IPS DF 6.9 (cell line): Measurements from ENCODE around the gene DIS3L2.

ENCODE experiments used
- DNase-seq: peaks from one replicate; pipeline ENCODE4 v3.0.0-alpha.2; 2013; ENCODE audit warnings: low read depth, low spot score
- H3K27ac ChIP-seq: one replicate; pipeline ENCODE4 v1.5.1; 2013; ENCODE audit warnings: low read length, control low read depth
- H3K27me3 ChIP-seq: 2 replicates; pipeline ENCODE4 v1.6.1; 2013; ENCODE audit warnings: mild to moderate bottlenecking, low read length; ENCODE audit not compliant: control insufficient read depth, insufficient read depth
- H3K36me3 ChIP-seq: 2 replicates; pipeline ENCODE4 v1.6.1; 2013; ENCODE audit warnings: low read length; ENCODE audit not compliant: control insufficient read depth, insufficient read depth
- H3K4me1 ChIP-seq: 2 replicates; pipeline ENCODE4 v1.6.1; 2013; ENCODE audit warnings: low read length; ENCODE audit not compliant: control insufficient read depth, insufficient read depth
- H3K4me3 ChIP-seq: 2 replicates; pipeline ENCODE4 v1.5.1; 2013; ENCODE audit warnings: mild to moderate bottlenecking, low read length
- H3K9me3 ChIP-seq: 2 replicates; pipeline ENCODE4 v1.6.1; 2013; ENCODE audit warnings: low read length, inconsistent platforms; ENCODE audit not compliant: control insufficient read depth, insufficient read depth
- WGBS: extraction: QIAGEN DNeasy Blood & Tissue Kit; methylation state at CpG from one replicate; pipeline ENCODE4 v1.1.7; 2013; ENCODE audit warnings: mixed read lengths, missing lambda C conversion rate; ENCODE audit not compliant: insufficient read length, insufficient coverage; 5-methylcytosine and 5-hydroxymethylcytosine counted together

DIS3L2 gene

DNA sequence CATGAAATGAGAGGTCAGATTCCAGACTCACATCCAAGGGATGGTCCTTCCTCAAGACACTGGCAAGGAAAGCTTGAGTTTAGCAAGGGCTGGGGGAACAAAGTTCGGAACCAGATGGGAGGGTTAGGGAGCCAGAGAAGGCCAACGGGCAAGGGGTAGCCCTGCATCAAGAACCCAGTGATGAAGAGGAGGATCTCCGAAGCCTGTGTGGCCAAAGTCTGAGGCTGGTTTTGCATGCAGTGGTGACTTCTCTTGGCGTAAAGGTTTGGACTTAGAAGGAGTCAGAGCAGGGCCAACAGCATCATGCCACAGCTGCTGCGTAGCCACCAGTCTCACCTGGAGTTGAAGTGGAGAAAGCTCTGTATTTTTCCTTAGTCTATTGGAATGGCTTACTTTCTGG is 293.5 kb downstream of the DIS3L2 start:
- Histone ChIP-seq H3K27me3 (no peaks in the 10 kb centered on the region), H3K4me3 (no peak overlapping the region), H3K36me3 (no peaks in the 10 kb centered on the region), H3K9me3 (no peaks in the 10 kb centered on the region; the same call in 1 of the 2 replicates), H3K4me1 (no peaks in the 10 kb centered on the region), H3K27ac (no peak overlapping the region)
- WGBS: no CpG with 5 or more reads among the region's 5 CpGs
- DNase-seq: no peak

DNA sequence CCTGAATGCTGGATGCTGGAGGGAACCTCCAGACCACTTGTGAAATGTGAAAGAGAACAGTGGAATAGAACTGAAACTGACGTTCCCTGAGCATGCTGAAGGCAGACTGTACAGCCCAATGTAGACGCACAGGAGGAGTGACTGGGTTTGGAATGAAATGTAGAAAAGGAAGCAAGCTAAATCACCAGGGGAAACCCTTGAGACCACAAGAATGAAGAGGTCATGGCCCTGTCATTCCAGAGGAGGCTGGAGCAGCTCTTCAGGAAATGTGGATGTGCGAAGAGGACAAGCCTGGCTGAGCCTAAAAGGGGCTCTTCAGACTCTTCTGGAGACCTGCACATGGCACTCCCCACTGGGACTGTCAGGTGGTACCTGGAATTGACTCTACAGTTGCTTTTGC is 298.6 kb downstream of the DIS3L2 start:
- no peak overlapping the region for H3K4me3 ChIP-seq
- H3K27me3 ChIP-seq: no peaks in the 10 kb centered on the region
- no peaks in the 10 kb centered on the region; the same call in 1 of the 2 replicates for H3K9me3 ChIP-seq
- H3K27ac ChIP-seq: no peak overlapping the region
- no peak for DNase-seq
- H3K36me3 ChIP-seq: no peaks in the 10 kb centered on the region
- no peaks in the 10 kb centered on the region for H3K4me1 ChIP-seq
- WGBS: no CpG with 5 or more reads among the region's 3 CpGs

DNA sequence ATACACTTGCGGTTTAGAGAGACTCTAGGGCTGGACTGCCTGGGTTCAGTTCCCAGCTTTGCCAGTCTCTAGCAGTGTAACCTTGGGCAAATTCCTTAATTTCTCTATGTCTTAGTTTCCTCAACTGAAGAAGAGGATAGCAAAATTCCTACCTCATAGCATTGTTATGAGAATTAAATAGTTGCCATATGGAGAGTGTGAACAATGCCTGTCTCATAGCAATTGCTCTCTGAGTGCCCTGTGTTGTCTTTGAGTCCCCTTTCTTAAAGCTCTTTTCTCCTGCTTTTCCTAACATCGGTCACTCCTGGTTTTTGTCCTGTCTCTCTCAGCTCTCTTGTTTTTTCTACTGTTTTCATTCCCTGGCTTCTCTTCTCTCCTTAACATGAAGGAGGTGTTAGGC is 300.3 kb downstream of the DIS3L2 start:
- Histone ChIP-seq H3K27ac (no peak overlapping the region), H3K27me3 (no peaks in the 10 kb centered on the region), H3K4me3 (no peak overlapping the region), H3K36me3 (no peaks in the 10 kb centered on the region), H3K9me3 (no peaks in the 10 kb centered on the region), H3K4me1 (no peaks in the 10 kb centered on the region)
- no CpG with 5 or more reads among the region's 2 CpGs for WGBS
- DNase-seq: no peak

DNA sequence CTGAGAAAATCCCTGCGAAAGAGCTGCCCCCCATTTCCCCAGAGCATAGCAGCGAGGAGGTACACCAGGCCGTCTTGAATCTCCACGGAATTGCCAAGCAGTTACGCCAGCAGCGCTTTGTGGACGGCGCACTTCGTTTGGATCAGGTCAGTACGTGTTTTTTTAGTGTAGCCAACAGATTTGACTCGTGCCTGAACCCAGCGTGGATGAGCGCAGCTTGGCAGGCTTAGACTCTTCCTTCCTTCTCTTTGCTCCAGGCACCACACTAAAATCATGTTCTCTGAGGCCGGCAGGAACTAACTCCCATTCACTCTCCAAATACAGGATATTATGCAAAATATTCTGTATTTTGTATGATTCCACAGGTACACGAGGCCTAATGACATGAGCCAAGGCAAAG is 301.8 kb downstream of the DIS3L2 start:
- H3K27ac ChIP-seq: no peak overlapping the region
- WGBS: no CpG with 5 or more reads among the region's 15 CpGs
- H3K9me3 ChIP-seq: no peaks in the 10 kb centered on the region
- no peak for DNase-seq
- no peaks in the 10 kb centered on the region for H3K27me3 ChIP-seq
- no peaks in the 10 kb centered on the region for H3K4me1 ChIP-seq
- no peaks in the 10 kb centered on the region for H3K36me3 ChIP-seq
- no peak overlapping the region for H3K4me3 ChIP-seq

DNA sequence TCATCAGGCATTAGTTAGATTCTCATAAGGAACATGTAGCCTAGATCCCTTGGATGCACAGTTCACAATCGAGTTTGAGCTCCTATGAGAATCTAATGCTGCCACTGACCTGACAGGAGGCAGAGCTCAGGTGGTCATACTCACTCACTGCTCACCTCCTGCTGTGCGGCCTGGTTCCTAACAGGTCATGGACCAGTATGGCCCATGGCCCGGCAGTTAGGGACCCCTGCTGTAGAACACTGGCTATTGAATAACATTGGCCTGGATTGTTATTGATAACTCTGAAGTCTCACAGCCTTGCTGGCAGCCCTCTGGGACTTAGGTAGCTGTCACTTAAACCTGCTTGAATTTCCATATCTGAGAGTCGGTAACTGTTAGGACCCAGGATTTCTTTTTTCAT is 302.6 kb downstream of the DIS3L2 start:
- Histone ChIP-seq H3K4me1 (no peaks in the 10 kb centered on the region), H3K36me3 (no peaks in the 10 kb centered on the region), H3K9me3 (no peaks in the 10 kb centered on the region), H3K4me3 (no peak overlapping the region), H3K27ac (no peak overlapping the region), H3K27me3 (no peaks in the 10 kb centered on the region)
- no CpG with 5 or more reads among the region's 4 CpGs for WGBS
- no peak for DNase-seq

DNA sequence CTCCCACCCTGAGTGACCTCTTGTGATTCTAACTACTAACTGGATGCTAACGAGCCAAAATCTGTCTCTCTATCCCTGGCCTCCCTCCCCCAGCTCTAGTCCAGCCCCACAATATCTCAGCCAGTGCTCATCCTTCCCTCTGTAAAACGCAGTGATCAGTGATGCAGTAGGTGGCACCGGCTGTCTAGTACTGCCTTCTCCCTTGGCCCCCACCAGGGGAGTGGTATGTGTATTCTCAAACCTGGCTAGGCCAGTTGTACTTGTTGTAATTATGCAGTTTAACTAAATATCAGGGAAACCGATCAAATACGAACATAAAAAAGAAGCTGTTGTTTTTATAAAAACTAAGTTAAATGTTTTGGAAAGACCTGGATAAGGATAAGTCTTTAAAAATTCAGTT is 303.8 kb downstream of the DIS3L2 start:
- no CpG with 5 or more reads among the region's 5 CpGs for WGBS
- H3K4me3 ChIP-seq: no peak overlapping the region
- H3K36me3 ChIP-seq: no peaks in the 10 kb centered on the region
- no peak for DNase-seq
- no peaks in the 10 kb centered on the region for H3K27me3 ChIP-seq
- H3K27ac ChIP-seq: no peak overlapping the region
- H3K9me3 ChIP-seq: no peaks in the 10 kb centered on the region
- no peaks in the 10 kb centered on the region for H3K4me1 ChIP-seq

DNA sequence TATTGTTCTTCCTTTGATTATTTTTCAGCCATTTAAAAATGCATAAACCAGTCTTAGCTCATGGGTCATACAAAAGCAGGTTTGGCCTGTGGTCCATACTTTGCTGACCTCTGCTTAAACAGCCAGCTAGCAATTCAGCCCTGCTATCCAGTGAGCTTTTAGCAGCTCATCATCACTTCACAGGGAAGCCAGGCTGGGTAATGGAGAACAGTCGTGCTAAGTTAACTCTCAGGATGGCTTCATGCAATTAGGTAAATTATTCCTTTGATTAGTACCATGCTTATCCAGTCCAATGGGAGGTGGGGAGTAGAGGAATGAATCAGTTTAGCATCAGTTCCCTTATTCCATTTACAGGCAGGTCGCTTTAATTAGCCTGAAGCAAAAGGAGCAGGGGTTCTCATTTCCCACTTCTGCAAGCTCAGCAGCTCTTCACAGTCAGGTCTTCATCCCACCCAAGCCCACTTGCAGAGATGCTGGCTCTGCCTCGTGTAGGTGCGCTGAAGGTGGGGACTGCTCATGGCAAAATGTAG is 307.2 kb downstream of the DIS3L2 start:
- no peak for DNase-seq
- no peaks in the 10 kb centered on the region for H3K36me3 ChIP-seq
- H3K4me1 ChIP-seq: no peaks in the 10 kb centered on the region
- H3K4me3 ChIP-seq: no peak overlapping the region
- H3K27me3 ChIP-seq: no peaks in the 10 kb centered on the region
- WGBS: no CpG with 5 or more reads among the region's 4 CpGs
- no peaks in the 10 kb centered on the region for H3K9me3 ChIP-seq
- H3K27ac ChIP-seq: no peak overlapping the region

DNA sequence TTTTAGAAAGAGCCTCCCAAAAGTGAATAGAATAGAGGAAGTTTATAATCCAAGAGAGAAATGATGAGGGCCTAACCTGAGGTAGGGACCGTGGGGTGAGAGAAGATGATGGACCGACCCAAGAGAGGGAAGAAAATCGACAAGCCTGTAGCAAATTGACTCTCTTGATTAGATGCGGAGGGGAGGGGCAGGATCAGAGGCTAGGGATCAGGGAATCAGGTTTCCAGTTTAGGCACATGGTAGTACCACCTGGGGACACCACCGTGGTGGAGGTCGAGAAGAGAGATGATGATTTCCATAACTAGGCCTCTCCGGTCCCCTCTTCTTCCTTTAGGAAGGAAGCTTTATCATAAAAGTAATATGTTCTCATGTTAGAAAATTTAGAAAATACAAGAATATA is 308.4 kb downstream of the DIS3L2 start:
- no peaks in the 10 kb centered on the region for H3K36me3 ChIP-seq
- H3K27ac ChIP-seq: no peak overlapping the region
- no CpG with 5 or more reads among the region's 7 CpGs for WGBS
- DNase-seq: no peak
- no peaks in the 10 kb centered on the region for H3K9me3 ChIP-seq
- no peak overlapping the region for H3K4me3 ChIP-seq
- no peaks in the 10 kb centered on the region for H3K27me3 ChIP-seq
- H3K4me1 ChIP-seq: no peaks in the 10 kb centered on the region

DNA sequence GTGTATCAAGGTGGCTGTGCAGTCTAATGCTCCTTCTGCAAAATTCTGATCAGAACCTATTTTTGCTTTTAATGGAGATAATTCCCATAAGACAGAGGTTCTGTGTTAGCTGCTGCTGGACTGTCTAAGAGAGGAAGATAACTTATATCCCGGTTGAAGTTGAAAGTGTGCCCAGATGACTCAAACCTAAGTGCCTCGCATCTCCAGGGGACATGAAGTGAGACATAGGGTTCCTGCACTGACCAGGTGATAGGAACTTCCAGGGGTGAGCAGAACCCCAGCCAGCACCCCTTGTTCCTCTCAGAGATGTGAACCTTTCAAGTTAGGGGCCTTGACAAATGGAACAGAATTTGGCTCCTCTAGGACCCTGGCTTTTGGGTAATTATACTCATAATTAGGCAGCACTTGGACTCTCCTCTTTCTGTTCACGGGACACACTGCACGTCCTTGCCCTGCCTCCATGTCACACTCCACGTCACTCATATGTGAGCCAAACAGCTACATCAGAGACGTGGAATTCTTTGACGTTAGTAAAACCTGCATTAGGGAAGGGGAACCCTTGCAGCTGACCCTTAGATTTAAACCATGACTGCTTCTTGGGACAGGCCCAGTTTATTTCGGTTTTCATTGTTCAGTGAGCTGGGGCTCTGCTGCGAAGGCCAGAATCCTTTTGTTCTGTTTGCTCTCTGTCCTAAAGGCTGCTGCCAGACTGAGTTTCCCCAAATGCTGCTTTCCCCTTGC is 312.6 kb downstream of the DIS3L2 start:
- Histone ChIP-seq H3K4me3 (no peak overlapping the region), H3K36me3 (no peaks in the 10 kb centered on the region), H3K9me3 (no peaks in the 10 kb centered on the region), H3K27me3 (no peaks in the 10 kb centered on the region), H3K27ac (no peak overlapping the region), H3K4me1 (peaks cover 10% of the 10 kb centered on the region)
- DNase-seq: no peak
- no CpG with 5 or more reads among the region's 9 CpGs for WGBS

DNA sequence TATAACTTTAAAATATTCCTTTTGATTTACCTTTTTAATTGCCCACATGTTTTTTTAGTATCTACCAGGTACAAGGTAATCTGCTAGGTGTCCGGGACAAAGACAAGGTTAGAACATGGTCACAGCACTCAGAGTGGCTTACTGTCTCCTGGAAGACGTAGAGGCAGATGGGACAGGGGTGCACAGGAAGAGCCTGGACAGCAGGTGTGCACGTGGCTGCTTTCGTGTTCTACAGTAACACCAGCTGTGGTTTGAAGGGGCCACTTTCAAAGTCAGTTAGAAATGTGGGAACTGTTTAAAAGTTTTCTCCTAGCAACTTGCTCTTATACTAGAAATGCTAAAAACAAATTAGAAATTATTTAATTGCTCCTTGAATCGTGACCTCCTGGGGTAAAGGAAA is 314.2 kb downstream of the DIS3L2 start:
- Histone ChIP-seq H3K36me3 (no peaks in the 10 kb centered on the region), H3K9me3 (no peaks in the 10 kb centered on the region), H3K4me1 (peaks cover 10% of the 10 kb centered on the region), H3K27ac (no peak overlapping the region), H3K27me3 (no peaks in the 10 kb centered on the region), H3K4me3 (no peak overlapping the region)
- DNase-seq: no peak
- no CpG with 5 or more reads among the region's 5 CpGs for WGBS
